Measurements from ENCODE around the gene HES5.

GRCh38 chr1:2482588-2482987 is 47.5 kb downstream of the HES5 start:
- TF ChIP-seq CTCF (IDR thresholded peaks at IDR 0.05) = no peak
- no peak for TF ChIP-seq POLR2A (IDR thresholded peaks at IDR 0.05)
